HL-60 (cell line): ENCODE data around the gene SERPIND1.

Experiments
- GABPA ChIP-seq: IDR thresholded peaks from 2 replicates; pipeline ENCODE4 v1.6.1; 2012; ENCODE audit warnings: low read depth
- POLR2AphosphoS5 ChIP-seq: IDR thresholded peaks from 2 replicates; pipeline ENCODE4 v1.6.1; 2012; ENCODE audit warnings: low read depth
- TF ChIP-seq, protein P1 (sequence below): IDR thresholded peaks from one replicate; pipeline ENCODE4 v1.5.1; 2011; ENCODE audit warnings: low read length, control low read depth, inconsistent platforms; ENCODE audit not compliant: insufficient read depth
- TF ChIP-seq, protein P2 (sequence below): IDR thresholded peaks from 2 replicates; pipeline ENCODE4 v1.6.1; 2012; ENCODE audit warnings: low read depth; ENCODE audit not compliant: insufficient replicate concordance

DNA sequence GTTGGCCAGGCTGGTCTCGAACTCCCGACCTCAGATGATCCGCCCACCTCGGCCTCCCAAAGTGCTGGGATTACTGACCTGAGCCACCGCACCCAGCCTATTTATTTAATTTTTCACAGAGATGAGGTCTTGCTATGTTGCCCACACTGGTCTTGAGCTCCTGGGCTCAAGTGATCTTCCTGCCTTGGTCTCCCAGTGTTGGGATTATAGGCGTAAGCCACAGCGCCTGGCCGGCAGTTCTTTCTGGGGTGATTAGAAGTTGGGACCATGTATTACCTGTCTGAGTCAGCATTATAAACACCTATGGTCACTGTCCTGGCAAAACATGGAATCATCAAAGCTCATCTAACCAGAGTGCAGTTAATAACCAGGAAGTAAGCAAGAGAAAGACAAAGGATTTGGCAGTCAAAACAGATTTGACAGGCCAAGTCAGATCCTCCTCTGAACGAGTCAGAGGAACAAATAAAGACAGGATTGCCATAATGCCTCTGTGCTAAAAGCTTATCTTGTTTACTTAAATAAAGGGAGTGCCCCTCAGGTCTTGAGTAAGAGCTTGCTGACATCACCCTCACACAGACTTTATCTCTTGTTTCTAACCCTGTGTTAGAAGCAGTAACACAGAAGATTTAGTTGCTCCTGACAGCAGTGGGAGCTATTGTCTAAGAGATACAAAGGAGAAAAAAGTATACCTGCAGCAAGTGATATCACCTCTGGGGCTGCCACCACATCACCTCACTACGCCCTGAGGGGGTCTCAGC is 3.7 kb downstream of the SERPIND1 start:
- TF ChIP-seq, protein P1, sequence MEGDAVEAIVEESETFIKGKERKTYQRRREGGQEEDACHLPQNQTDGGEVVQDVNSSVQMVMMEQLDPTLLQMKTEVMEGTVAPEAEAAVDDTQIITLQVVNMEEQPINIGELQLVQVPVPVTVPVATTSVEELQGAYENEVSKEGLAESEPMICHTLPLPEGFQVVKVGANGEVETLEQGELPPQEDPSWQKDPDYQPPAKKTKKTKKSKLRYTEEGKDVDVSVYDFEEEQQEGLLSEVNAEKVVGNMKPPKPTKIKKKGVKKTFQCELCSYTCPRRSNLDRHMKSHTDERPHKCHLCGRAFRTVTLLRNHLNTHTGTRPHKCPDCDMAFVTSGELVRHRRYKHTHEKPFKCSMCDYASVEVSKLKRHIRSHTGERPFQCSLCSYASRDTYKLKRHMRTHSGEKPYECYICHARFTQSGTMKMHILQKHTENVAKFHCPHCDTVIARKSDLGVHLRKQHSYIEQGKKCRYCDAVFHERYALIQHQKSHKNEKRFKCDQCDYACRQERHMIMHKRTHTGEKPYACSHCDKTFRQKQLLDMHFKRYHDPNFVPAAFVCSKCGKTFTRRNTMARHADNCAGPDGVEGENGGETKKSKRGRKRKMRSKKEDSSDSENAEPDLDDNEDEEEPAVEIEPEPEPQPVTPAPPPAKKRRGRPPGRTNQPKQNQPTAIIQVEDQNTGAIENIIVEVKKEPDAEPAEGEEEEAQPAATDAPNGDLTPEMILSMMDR, result no peak
- no peak for TF ChIP-seq POLR2AphosphoS5
- TF ChIP-seq, protein P2, sequence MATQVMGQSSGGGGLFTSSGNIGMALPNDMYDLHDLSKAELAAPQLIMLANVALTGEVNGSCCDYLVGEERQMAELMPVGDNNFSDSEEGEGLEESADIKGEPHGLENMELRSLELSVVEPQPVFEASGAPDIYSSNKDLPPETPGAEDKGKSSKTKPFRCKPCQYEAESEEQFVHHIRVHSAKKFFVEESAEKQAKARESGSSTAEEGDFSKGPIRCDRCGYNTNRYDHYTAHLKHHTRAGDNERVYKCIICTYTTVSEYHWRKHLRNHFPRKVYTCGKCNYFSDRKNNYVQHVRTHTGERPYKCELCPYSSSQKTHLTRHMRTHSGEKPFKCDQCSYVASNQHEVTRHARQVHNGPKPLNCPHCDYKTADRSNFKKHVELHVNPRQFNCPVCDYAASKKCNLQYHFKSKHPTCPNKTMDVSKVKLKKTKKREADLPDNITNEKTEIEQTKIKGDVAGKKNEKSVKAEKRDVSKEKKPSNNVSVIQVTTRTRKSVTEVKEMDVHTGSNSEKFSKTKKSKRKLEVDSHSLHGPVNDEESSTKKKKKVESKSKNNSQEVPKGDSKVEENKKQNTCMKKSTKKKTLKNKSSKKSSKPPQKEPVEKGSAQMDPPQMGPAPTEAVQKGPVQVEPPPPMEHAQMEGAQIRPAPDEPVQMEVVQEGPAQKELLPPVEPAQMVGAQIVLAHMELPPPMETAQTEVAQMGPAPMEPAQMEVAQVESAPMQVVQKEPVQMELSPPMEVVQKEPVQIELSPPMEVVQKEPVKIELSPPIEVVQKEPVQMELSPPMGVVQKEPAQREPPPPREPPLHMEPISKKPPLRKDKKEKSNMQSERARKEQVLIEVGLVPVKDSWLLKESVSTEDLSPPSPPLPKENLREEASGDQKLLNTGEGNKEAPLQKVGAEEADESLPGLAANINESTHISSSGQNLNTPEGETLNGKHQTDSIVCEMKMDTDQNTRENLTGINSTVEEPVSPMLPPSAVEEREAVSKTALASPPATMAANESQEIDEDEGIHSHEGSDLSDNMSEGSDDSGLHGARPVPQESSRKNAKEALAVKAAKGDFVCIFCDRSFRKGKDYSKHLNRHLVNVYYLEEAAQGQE, result no peak
- TF ChIP-seq GABPA, result no peak
